Cardiac muscle cell (in vitro differentiated cells and primary cell): ENCODE data around the gene SMTNL2. TPM values are rescaled to one million over a fixed set of nuclear protein-coding genes. Genes with fewer than 3 reads are reported as not detected.

Experiments used
- DNase-seq, 2 donors: peaks; one replicate each; pipeline versions ENCODE4 v3.0.0 to v3.0.0-alpha.2; 2010 to 2017; ENCODE audit warnings: low read depth in 1 of 2, low spot score in 1 of 2
- H3K27ac ChIP-seq: fragments of 200-600 bp; sonication (generic); 2 replicates; pipeline ENCODE4 v1.5.1; 2016
- H3K27me3 ChIP-seq: fragments of 200-600 bp; sonication (generic); 2 replicates; pipeline ENCODE4 v1.6.0; 2016; ENCODE audit warnings: control low read depth
- H3K36me3 ChIP-seq: fragments of 200-600 bp; sonication (generic); 2 replicates; pipeline ENCODE4 v1.5.1; 2016; ENCODE audit warnings: control low read depth
- H3K4me1 ChIP-seq: fragments of 200-600 bp; sonication (generic); 2 replicates; pipeline ENCODE4 v1.8.1; 2017; ENCODE audit warnings: low read depth, mild to moderate bottlenecking, mixed run types
- H3K4me3 ChIP-seq: fragments of 200-600 bp; sonication (generic); 2 replicates; pipeline ENCODE4 v1.5.1; 2016; ENCODE audit warnings: mild to moderate bottlenecking
- H3K9me3 ChIP-seq: fragments of 200-600 bp; sonication (generic); 2 replicates; pipeline ENCODE4 v1.5.1; 2017; ENCODE audit warnings: low read depth, mild to moderate bottlenecking, control low read depth
- polyA plus RNA-seq: library from polyadenylated mRNA; unstranded; fragments of >200 nt; fragmentation: Nextera tagmentation; extraction: Ambion mirVana; gene quantifications from 2 replicates; pipeline ENCODE4 v1.2.1, GENCODE V29; 2016
- total RNA-seq: library from RNA; depleted of rRNA; stranded (reverse); fragments of >200 nt; gene quantifications from 2 replicates; pipeline ENCODE4 v1.2.3, GENCODE V29; 2016
- TF ChIP-seq, protein P1 (sequence below): IDR thresholded peaks from 2 replicates; pipeline ENCODE4 v1.5.1; 2012; ENCODE audit warnings: low read depth, mild to moderate bottlenecking, low read length

SMTNL2 gene
- total and polyA plus RNA-seq, 2 experiments from 2014 or later, result 184 to 269 TPM

DNA sequence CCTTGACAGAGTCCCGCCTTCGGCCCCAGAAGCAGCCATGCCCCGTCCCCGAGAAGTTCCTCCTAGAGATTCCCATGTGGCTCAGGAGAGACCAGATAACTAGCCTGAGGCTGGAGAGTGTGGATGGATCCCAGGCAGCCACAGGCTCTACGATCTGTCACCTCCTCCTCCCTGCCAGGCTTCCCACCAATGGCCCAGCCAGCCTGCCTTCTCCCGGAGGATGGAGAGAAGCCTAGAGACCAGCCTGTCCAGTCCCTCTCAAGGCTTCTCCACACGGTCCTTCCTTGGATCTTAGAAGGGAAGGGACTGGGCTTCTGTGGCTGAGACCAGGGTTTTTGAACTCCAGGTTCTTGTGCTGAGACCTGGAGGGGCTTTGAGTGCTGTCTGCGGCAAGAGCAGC lies 1.6 kb upstream of the SMTNL2 start:
- Histone ChIP-seq H3K4me3 (no peak overlapping the region), H3K9me3 (no peaks in the 10 kb centered on the region), H3K4me1 (peaks cover 40% of the 10 kb centered on the region), H3K36me3 (no peaks in the 10 kb centered on the region), H3K27me3 (no peaks in the 10 kb centered on the region), H3K27ac (peak overlapping the region; percentile 12)
- TF ChIP-seq, protein P1, sequence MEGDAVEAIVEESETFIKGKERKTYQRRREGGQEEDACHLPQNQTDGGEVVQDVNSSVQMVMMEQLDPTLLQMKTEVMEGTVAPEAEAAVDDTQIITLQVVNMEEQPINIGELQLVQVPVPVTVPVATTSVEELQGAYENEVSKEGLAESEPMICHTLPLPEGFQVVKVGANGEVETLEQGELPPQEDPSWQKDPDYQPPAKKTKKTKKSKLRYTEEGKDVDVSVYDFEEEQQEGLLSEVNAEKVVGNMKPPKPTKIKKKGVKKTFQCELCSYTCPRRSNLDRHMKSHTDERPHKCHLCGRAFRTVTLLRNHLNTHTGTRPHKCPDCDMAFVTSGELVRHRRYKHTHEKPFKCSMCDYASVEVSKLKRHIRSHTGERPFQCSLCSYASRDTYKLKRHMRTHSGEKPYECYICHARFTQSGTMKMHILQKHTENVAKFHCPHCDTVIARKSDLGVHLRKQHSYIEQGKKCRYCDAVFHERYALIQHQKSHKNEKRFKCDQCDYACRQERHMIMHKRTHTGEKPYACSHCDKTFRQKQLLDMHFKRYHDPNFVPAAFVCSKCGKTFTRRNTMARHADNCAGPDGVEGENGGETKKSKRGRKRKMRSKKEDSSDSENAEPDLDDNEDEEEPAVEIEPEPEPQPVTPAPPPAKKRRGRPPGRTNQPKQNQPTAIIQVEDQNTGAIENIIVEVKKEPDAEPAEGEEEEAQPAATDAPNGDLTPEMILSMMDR, result no peak
- DNase-seq, result no peak

DNA sequence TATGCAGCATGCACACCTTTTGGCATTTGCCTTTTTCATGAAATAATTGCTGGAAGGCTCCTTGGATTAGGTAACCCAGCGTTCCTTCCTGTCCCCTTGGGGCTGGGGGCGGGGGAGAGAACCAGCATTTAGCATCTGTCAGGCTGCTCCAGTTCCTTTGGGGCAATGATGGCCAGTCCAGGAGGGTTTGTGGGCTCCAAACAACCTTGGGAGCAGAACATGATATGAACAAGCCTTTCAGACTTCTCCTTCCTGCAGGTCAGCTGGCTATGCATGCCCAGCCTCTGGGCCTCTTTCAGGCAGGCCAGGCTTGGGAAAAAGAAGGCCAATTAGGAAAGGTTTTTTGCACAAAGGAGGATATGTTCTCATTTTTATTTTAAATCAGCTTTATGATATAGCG lies 1.1 kb upstream of the SMTNL2 start:
- Histone ChIP-seq H3K27ac (peak overlapping the region; percentile 12), H3K9me3 (no peaks in the 10 kb centered on the region), H3K36me3 (no peaks in the 10 kb centered on the region), H3K4me1 (peaks cover 43% of the 10 kb centered on the region), H3K27me3 (no peaks in the 10 kb centered on the region), H3K4me3 (no peak overlapping the region)
- TF ChIP-seq, protein P1, result no peak
- no peak for DNase-seq

DNA sequence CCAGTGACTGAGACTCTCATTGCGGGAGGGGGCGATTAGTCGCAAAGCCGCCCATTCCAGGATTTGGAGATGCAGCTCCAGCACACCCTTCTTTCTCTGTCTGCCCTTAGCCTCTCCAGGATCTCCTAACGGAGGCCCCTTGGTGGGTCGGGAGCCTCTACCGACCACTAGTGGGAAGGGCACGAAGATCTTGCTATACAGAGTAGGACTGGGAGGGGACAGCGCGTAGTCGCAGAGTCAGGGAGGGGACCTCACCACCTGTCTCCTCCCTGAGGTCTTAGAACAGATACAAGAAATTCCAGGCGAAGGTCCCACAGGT lies 588 bp upstream of the SMTNL2 start:
- Histone ChIP-seq H3K4me3 (peak overlapping the region; percentile 94), H3K36me3 (no peaks in the 10 kb centered on the region), H3K27me3 (no peaks in the 10 kb centered on the region), H3K9me3 (no peaks in the 10 kb centered on the region), H3K4me1 (peaks cover 48% of the 10 kb centered on the region), H3K27ac (peak overlapping the region; percentile 96)
- TF ChIP-seq, protein P1, result peak; percentile 49
- DNase-seq, result peak; percentile 40 to 83

DNA sequence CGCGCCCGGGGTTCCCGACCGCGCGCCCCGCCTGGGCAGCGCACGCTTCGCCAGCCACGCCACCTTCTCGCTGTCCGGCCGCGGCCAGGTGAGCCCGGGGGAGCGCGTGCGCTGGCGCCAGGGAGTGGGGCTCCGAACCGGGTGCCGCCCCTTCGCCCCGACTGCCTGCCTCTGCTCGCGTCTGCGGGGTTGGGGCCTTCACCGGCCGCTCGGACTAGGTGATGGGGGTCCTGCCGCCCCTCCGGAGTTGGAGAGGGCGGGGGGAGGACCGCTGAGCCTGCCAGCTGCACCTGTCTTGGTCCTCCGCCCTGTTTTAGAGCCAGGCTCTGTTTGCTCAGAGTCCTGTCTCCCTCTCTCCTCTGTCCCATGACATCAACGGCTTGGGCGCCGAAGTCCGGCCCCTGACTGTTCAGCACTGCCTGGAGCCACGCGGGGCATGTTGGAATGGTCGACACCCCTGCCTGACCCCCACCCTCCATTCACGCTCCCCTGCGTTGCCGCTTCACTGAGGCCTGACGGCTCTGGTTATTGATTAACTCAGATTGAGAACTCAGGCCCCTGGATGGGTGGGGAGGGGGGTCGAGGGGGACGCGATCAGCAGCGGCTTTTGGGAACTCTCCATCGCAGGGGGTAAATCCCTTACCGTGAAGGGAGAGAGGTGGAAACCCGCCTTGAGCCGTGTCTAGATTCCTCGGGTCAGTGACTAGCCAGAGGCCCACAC lies 748 bp downstream of the SMTNL2 start:
- H3K27ac ChIP-seq, result peak overlapping the region; percentile 96
- TF ChIP-seq, protein P1, result no peak
- H3K4me3 ChIP-seq, result peak overlapping the region; percentile 94
- peak in 1 of 2 donors; percentile 54 for DNase-seq
- no peaks in the 10 kb centered on the region for H3K27me3 ChIP-seq
- H3K36me3 ChIP-seq, result no peaks in the 10 kb centered on the region
- H3K4me1 ChIP-seq, result peaks cover 58% of the 10 kb centered on the region
- no peaks in the 10 kb centered on the region for H3K9me3 ChIP-seq

DNA sequence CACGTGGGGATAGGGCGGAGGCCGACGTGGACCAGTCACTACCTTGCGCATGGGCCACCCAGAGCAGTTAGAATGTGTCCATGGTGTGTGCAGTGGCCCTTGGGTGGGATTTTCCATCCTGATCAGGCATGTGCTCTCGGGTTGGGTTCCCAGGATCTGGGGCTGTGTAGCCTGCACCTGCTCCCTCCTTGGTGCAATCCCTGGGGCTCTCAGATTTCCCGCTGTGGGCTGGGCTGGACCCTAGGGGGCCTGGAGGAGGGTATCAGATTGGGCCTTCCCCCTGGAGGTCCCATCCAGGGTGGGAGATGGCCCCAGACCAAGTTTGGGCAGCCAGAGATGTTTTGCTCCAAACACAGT lies 1.3 kb downstream of the SMTNL2 start:
- Histone ChIP-seq H3K4me3 (peak overlapping the region; percentile 94), H3K4me1 (peaks cover 63% of the 10 kb centered on the region), H3K27ac (peak overlapping the region; percentile 96), H3K27me3 (no peaks in the 10 kb centered on the region), H3K9me3 (no peaks in the 10 kb centered on the region), H3K36me3 (no peaks in the 10 kb centered on the region)
- DNase-seq, result no peak
- TF ChIP-seq, protein P1, result no peak
